ENCODE results near the gene ADAMTS19.

- no peak for TF ChIP-seq CTCF (IDR thresholded peaks at IDR 0.05)
- no peak for TF ChIP-seq POLR2AphosphoS5 (IDR thresholded peaks at IDR 0.05)
- TF ChIP-seq POLR2A (IDR thresholded peaks at IDR 0.05): no peak
- TF ChIP-seq EP300 (IDR thresholded peaks at IDR 0.05): no peak
Observed at GRCh38 chr5:129563585-129563984, 103.5 kb downstream of the ADAMTS19 start.
